Stimulated activated CD4-positive, alpha-beta T cell treated with anti-CD3 and anti-CD28 coated beads, TNF-alpha, amount 100 ng/mL, for 4 hours (primary cell): Measurements from ENCODE around the gene ZFP64.

Experiments used
- DNase-seq, 3 experiments: peaks; one replicate each; pipeline ENCODE4 v3.0.0-alpha.2; 2020; ENCODE audit warnings: low read depth in 3 of 3

ZFP64 gene

GRCh38 chr20:52104546-52105441 lies 86.8 kb downstream of the ZFP64 start:
- DNase-seq, result no peak

GRCh38 chr20:52103913-52104545 lies 87.5 kb downstream of the ZFP64 start:
- DNase-seq, result no peak

- no peak for DNase-seq
Measured at GRCh38 chr20:52103335-52103912, 88.2 kb downstream of the ZFP64 start.

- no peak for DNase-seq
Measured at GRCh38 chr20:52102559-52102958, 89.0 kb downstream of the ZFP64 start.

GRCh38 chr20:52102126-52102525 lies 89.5 kb downstream of the ZFP64 start:
- no peak for DNase-seq
